Activated CD4-positive, alpha-beta T cell treated with anti-CD3 and anti-CD28 coated beads for 36 hours (primary cell): ENCODE results near the gene ULK3. TPM values are rescaled to one million over a fixed set of nuclear protein-coding genes. Genes with fewer than 3 reads are reported as not detected.

Experiments used
- ATAC-seq: fragments of 200-7000 bp; cut with Tn5 transposase; one replicate; pipeline ENCODE4 v1.10.0; 2021; ENCODE audit warnings: mild to moderate bottlenecking, moderate library complexity
- CTCF ChIA-PET: fragments of 350-600 bp; sonication (Branson Sonifier 250); formaldehyde crosslinking; loops from one replicate; lab custom pipeline; 2021; ENCODE audit warnings: antibody characterized with exemption; lab: Charles Lee
- POLR2A ChIA-PET: fragments of 350-600 bp; sonication (Branson Sonifier 250); formaldehyde crosslinking; loops from one replicate; lab custom pipeline; 2021; ENCODE audit warnings: antibody characterized with exemption, inconsistent platforms; lab: Charles Lee
- DNase-seq: peaks from one replicate; pipeline ENCODE4 v3.0.0-alpha.2; 2020
- H3K27ac Mint-ChIP-seq: one replicate; pipeline ENCODE4 v1.8.0; 2021; ENCODE audit warnings: mixed read lengths
- H3K27me3 Mint-ChIP-seq: one replicate; pipeline ENCODE4 v1.8.0; 2021; ENCODE audit warnings: mixed read lengths
- H3K36me3 Mint-ChIP-seq: one replicate; pipeline ENCODE4 v1.8.0; 2021; ENCODE audit warnings: low read depth, mixed read lengths
- H3K4me1 Mint-ChIP-seq: one replicate; pipeline ENCODE4 v1.8.0; 2021; ENCODE audit warnings: mixed read lengths
- H3K4me3 Mint-ChIP-seq: one replicate; pipeline ENCODE4 v1.8.0; 2021; ENCODE audit warnings: mild to moderate bottlenecking, moderate library complexity, mixed read lengths
- H3K9me3 Mint-ChIP-seq: one replicate; pipeline ENCODE4 v1.8.0; 2021; ENCODE audit warnings: low read depth, mixed read lengths
- intact Hi-C, 2 experiments: fragments of 100-400 bp; cut with DNase I in 1 of 2; cut with micrococcal nuclease in 1 of 2; formaldehyde crosslinking; loops; one replicate each; pipeline versions ENCODE4 v1.14.2 to v1.15.1; 2022 to 2024; cut with DNase I, micrococcal nuclease
- total RNA-seq, 2 experiments: library from RNA; stranded (reverse); gene quantifications; one replicate each; pipeline ENCODE4 v1.2.3, GENCODE V29; 2021

The ULK3 gene
- total RNA-seq, 2 experiments from 2014 or later = 40.3 to 45.2 TPM

- Mint-ChIP-seq H3K36me3 (no peaks in the 10 kb centered on the region), H3K4me1 (peaks cover 10% of the 10 kb centered on the region), H3K4me3 (no peak overlapping the region), H3K9me3 (no peaks in the 10 kb centered on the region), H3K27ac (no peak overlapping the region), H3K27me3 (no peaks in the 10 kb centered on the region)
- ChIA-PET POLR2A (no interaction called here), CTCF (interaction anchor here (1.5 to 2.8 kb wide), 3 partner anchors 14 to 17 kb away, joined by 6 to 11 read pairs (median 7); no protein-coding TSS in a partner anchor)
- intact Hi-C loops = no loop called here
- DNase-seq (no peak), ATAC-seq (no peak)
Measured at GRCh38 chr15:74884428-74885223, 41.7 kb upstream of the ULK3 start.

- Mint-ChIP-seq H3K36me3 (no peaks in the 10 kb centered on the region), H3K4me3 (no peak overlapping the region), H3K4me1 (no peaks in the 10 kb centered on the region), H3K27me3 (no peaks in the 10 kb centered on the region), H3K9me3 (no peaks in the 10 kb centered on the region), H3K27ac (no peak overlapping the region)
- CTCF ChIA-PET = interaction anchor here (0.7 to 2.8 kb wide), 6 partner anchors 9 to 580 kb away, joined by 3 to 11 read pairs (median 5); partner anchors contain the start of gene SCAMP2
- intact Hi-C loops = no loop called here
- ATAC-seq (no peak), DNase-seq (no peak)
- POLR2A ChIA-PET = no interaction called here
Measured at GRCh38 chr15:74882528-74882927, 39.6 kb upstream of the ULK3 start.

- Mint-ChIP-seq H3K36me3 (no peaks in the 10 kb centered on the region), H3K9me3 (no peaks in the 10 kb centered on the region), H3K27me3 (no peaks in the 10 kb centered on the region), H3K27ac (no peak overlapping the region), H3K4me1 (peaks cover 4% of the 10 kb centered on the region), H3K4me3 (no peak overlapping the region)
- POLR2A ChIA-PET = no interaction called here
- CTCF ChIA-PET = interaction anchor here (0.9 kb wide), 1 partner anchor 60 kb away, joined by 3 read pairs; no protein-coding TSS in a partner anchor
- DNase-seq (no peak), ATAC-seq (no peak)
- intact Hi-C loops = loop anchor here (10.0 kb wide), 3 partner anchors 57 to 883 kb away; partner anchors contain the start of genes C15orf39 (in 1 of the 2), COX5A (in 1 of the 2), PML (in 1 of the 2) and STOML1 (in 1 of the 2)
Measured at GRCh38 chr15:74878273-74878672, 35.3 kb upstream of the ULK3 start.

GRCh38 chr15:74873756-74874424 is 30.9 kb upstream of the ULK3 start:
- Mint-ChIP-seq H3K27ac (peak overlapping the region; percentile 79), H3K4me1 (peaks cover 42% of the 10 kb centered on the region), H3K36me3 (peaks cover 13% of the 10 kb centered on the region), H3K4me3 (peak overlapping the region; percentile 87), H3K9me3 (no peaks in the 10 kb centered on the region), H3K27me3 (no peaks in the 10 kb centered on the region)
- intact Hi-C loops = loop anchor here (1.0 to 10.0 kb wide), 16 partner anchors 15 to 879 kb away; partner anchors contain the start of genes COX5A (in 2 of the 2), ARID3B (in 1 of the 2), C15orf39 (in 1 of the 2) and CLK3 (in 1 of the 2)
- ChIA-PET POLR2A (no interaction called here), CTCF (interaction anchor here (0.5 to 1.3 kb wide), 6 partner anchors 9 to 149 kb away, joined by 3 read pairs; partner anchors contain the start of gene CYP1A1)
- no peak for ATAC-seq
- peak; percentile 43 for DNase-seq

- no peaks in the 10 kb centered on the region for H3K9me3 Mint-ChIP-seq
- H3K27me3 Mint-ChIP-seq = no peaks in the 10 kb centered on the region
- H3K4me3 Mint-ChIP-seq = peak within 1 kb of the TSS; percentile 87
- H3K36me3 Mint-ChIP-seq = peaks cover 15% of the 10 kb centered on the region
- peak within 1 kb of the TSS; percentile 87 for H3K27ac Mint-ChIP-seq
- intact Hi-C loops = loop anchor here (1.0 to 10.0 kb wide), 16 partner anchors 16 to 878 kb away; partner anchors contain the start of genes COX5A (in 2 of the 2), ARID3B (in 1 of the 2), C15orf39 (in 1 of the 2) and CLK3 (in 1 of the 2)
- DNase-seq (peak; percentile 94), ATAC-seq (peak; percentile 84)
- peaks cover 48% of the 10 kb centered on the region for H3K4me1 Mint-ChIP-seq
- ChIA-PET CTCF (interaction anchor here (0.6 to 1.3 kb wide), 5 partner anchors 10 to 80 kb away, joined by 3 read pairs; no protein-coding TSS in a partner anchor), POLR2A (no interaction called here)
Measured at GRCh38 chr15:74873036-74873755, 30.2 kb upstream of the ULK3 start, which contains the start of gene SCAMP2. SCAMP2 (minus strand) TSS chr15:74873365; CDS start chr15:74873255, 110 bp downstream.

GRCh38 chr15:74872702-74873035 is 29.7 kb upstream of the ULK3 start:
- H3K9me3 Mint-ChIP-seq = no peaks in the 10 kb centered on the region
- H3K27ac Mint-ChIP-seq = peak overlapping the region; percentile 87
- peak overlapping the region; percentile 87 for H3K4me3 Mint-ChIP-seq
- ChIA-PET CTCF (interaction anchor here (0.7 kb wide), 1 partner anchor 62 kb away, joined by 4 read pairs; no protein-coding TSS in a partner anchor), POLR2A (no interaction called here)
- intact Hi-C loops = loop anchor here (1.0 to 10.0 kb wide), 16 partner anchors 17 to 878 kb away; partner anchors contain the start of genes COX5A (in 2 of the 2), ARID3B (in 1 of the 2), C15orf39 (in 1 of the 2) and CLK3 (in 1 of the 2)
- DNase-seq (no peak), ATAC-seq (no peak)
- H3K27me3 Mint-ChIP-seq = no peaks in the 10 kb centered on the region
- peaks cover 54% of the 10 kb centered on the region for H3K4me1 Mint-ChIP-seq
- H3K36me3 Mint-ChIP-seq = peaks cover 20% of the 10 kb centered on the region

- peaks cover 28% of the 10 kb centered on the region for H3K36me3 Mint-ChIP-seq
- intact Hi-C loops = loop anchor here (1.0 to 10.0 kb wide), 5 partner anchors 27 to 876 kb away; partner anchors contain the start of genes C15orf39 (in 1 of the 2), COX5A (in 1 of the 2), PML (in 1 of the 2) and STOML1 (in 1 of the 2)
Measured at GRCh38 chr15:74870436-74871215, 27.7 kb upstream of the ULK3 start.

GRCh38 chr15:74869726-74870407 is 26.9 kb upstream of the ULK3 start:
- peaks cover 79% of the 10 kb centered on the region for H3K4me1 Mint-ChIP-seq
- peaks cover 29% of the 10 kb centered on the region for H3K36me3 Mint-ChIP-seq
- POLR2A ChIA-PET = interaction anchor here (0.5 to 1.9 kb wide), 12 partner anchors 11 to 1253 kb away, joined by 3 to 12 read pairs (median 4); partner anchors contain the start of genes CSK, FAM219B, MPI and RPP25
- peak overlapping the region; percentile 89 for H3K27ac Mint-ChIP-seq
- CTCF ChIA-PET = interaction anchor here (0.5 to 4.3 kb wide), 19 partner anchors 11 to 498 kb away, joined by 3 to 38 read pairs (median 3); partner anchors contain the start of genes FAM219B and ULK3
- H3K27me3 Mint-ChIP-seq = no peaks in the 10 kb centered on the region
- intact Hi-C loops = loop anchor here (1.0 to 10.0 kb wide), 5 partner anchors 27 to 875 kb away; partner anchors contain the start of genes C15orf39 (in 1 of the 2), COX5A (in 1 of the 2), PML (in 1 of the 2) and STOML1 (in 1 of the 2)
- H3K9me3 Mint-ChIP-seq = no peaks in the 10 kb centered on the region
- H3K4me3 Mint-ChIP-seq = peak overlapping the region; percentile 54
- ATAC-seq = peak; percentile 59
- DNase-seq = peak; percentile 69

More at GRCh38 chr15:74870436-74871215, 27.7 kb upstream of the ULK3 start:
- H3K4me3 Mint-ChIP-seq = peak overlapping the region; percentile 54
- no peaks in the 10 kb centered on the region for H3K9me3 Mint-ChIP-seq
- ChIA-PET POLR2A (interaction anchor here (0.5 to 1.9 kb wide), 8 partner anchors 12 to 1252 kb away, joined by 3 to 12 read pairs (median 4); partner anchors contain the start of genes FAM219B and MPI), CTCF (interaction anchor here (0.6 to 4.3 kb wide), 18 partner anchors 12 to 236 kb away, joined by 3 to 38 read pairs (median 4); partner anchors contain the start of genes FAM219B and ULK3)
- H3K27me3 Mint-ChIP-seq = no peaks in the 10 kb centered on the region
- H3K27ac Mint-ChIP-seq = peak overlapping the region; percentile 89
- DNase-seq (no peak), ATAC-seq (no peak)
- peaks cover 73% of the 10 kb centered on the region for H3K4me1 Mint-ChIP-seq

- intact Hi-C loops = no loop called here
- H3K4me1 Mint-ChIP-seq = peaks cover 83% of the 10 kb centered on the region
- no peaks in the 10 kb centered on the region for H3K27me3 Mint-ChIP-seq
- POLR2A ChIA-PET = interaction anchor here (0.5 to 1.9 kb wide), 7 partner anchors 10 to 200 kb away, joined by 3 to 12 read pairs (median 5); partner anchors contain the start of genes CSK, FAM219B, MPI and RPP25
- H3K4me3 Mint-ChIP-seq = peak overlapping the region; percentile 54
- peaks cover 29% of the 10 kb centered on the region for H3K36me3 Mint-ChIP-seq
- no peak for ATAC-seq
- H3K9me3 Mint-ChIP-seq = no peaks in the 10 kb centered on the region
- CTCF ChIA-PET = interaction anchor here (0.7 to 4.3 kb wide), 12 partner anchors 13 to 156 kb away, joined by 3 to 38 read pairs (median 3); partner anchors contain the start of genes FAM219B and ULK3
- no peak for DNase-seq
- H3K27ac Mint-ChIP-seq = peak overlapping the region; percentile 89
Measured at GRCh38 chr15:74869372-74869725, 26.4 kb upstream of the ULK3 start.
